ENCODE data around the gene BHLHE40.

Gene BHLHE40

GRCh38 chr3:4978204-4978965, 852 bp upstream of the BHLHE40 start:
- no peak for TF ChIP-seq CTCF (IDR thresholded peaks at IDR 0.05; ENCODE audit: control extremely low read depth, extremely low read depth, low read depth, missing control alignments)
- peak; percentile 83 for DNase-seq (ENCODE audit: extremely low spot score)
- ChIA-PET CTCF (interaction anchor here (0.7 to 7.2 kb wide), 21 partner anchors 9 to 267 kb away, joined by 3 to 52 read pairs (median 9); no protein-coding TSS in a partner anchor), POLR2A (interaction anchor here (0.6 to 2.8 kb wide), 16 partner anchors 8 to 227 kb away, joined by 3 to 33 read pairs (median 4); no protein-coding TSS in a partner anchor)

- ChIA-PET POLR2A (interaction anchor here (0.6 to 2.8 kb wide), 16 partner anchors 8 to 228 kb away, joined by 3 to 33 read pairs (median 4); no protein-coding TSS in a partner anchor), CTCF (interaction anchor here (0.6 to 7.2 kb wide), 29 partner anchors 8 to 268 kb away, joined by 3 to 52 read pairs (median 5); no protein-coding TSS in a partner anchor)
- peak; percentile 90 for DNase-seq (ENCODE audit: extremely low spot score)
- TF ChIP-seq CTCF (IDR thresholded peaks at IDR 0.05; ENCODE audit: control extremely low read depth, extremely low read depth, low read depth, missing control alignments) = no peak
Observed at GRCh38 chr3:4978966-4979427, 240 bp upstream of the BHLHE40 start.

- POLR2A ChIA-PET = interaction anchor here (0.6 to 2.8 kb wide), 5 partner anchors 28 to 153 kb away, joined by 3 to 19 read pairs (median 3); no protein-coding TSS in a partner anchor
- CTCF ChIA-PET = interaction anchor here (0.7 to 7.2 kb wide), 55 partner anchors 12 to 294 kb away, joined by 3 to 52 read pairs (median 5); partner anchors contain the start of gene EDEM1
- peak; percentile 66 for DNase-seq (ENCODE audit: extremely low spot score)
- TF ChIP-seq CTCF (IDR thresholded peaks at IDR 0.05; ENCODE audit: control extremely low read depth, extremely low read depth, low read depth, missing control alignments) = peak; percentile 94
Observed at GRCh38 chr3:4980229-4981203, 1.3 kb downstream of the BHLHE40 start.

- POLR2A ChIA-PET = no interaction called here
- CTCF ChIA-PET = interaction anchor here (0.8 to 7.2 kb wide), 24 partner anchors 11 to 270 kb away, joined by 3 to 52 read pairs (median 8); partner anchors contain the start of gene EDEM1
- TF ChIP-seq CTCF (IDR thresholded peaks at IDR 0.05; ENCODE audit: control extremely low read depth, extremely low read depth, low read depth, missing control alignments) = no peak
- DNase-seq (ENCODE audit: extremely low spot score) = no peak
Observed at GRCh38 chr3:4981294-4981664, 2.0 kb downstream of the BHLHE40 start.

- ChIA-PET CTCF (interaction anchor here (0.7 to 7.2 kb wide), 23 partner anchors 12 to 275 kb away, joined by 3 to 52 read pairs (median 4); no protein-coding TSS in a partner anchor), POLR2A (interaction anchor here (0.6 to 1.5 kb wide), 3 partner anchors 30 to 178 kb away, joined by 4 to 9 read pairs (median 6); no protein-coding TSS in a partner anchor)
- no peak for DNase-seq (ENCODE audit: extremely low spot score)
- no peak for TF ChIP-seq CTCF (IDR thresholded peaks at IDR 0.05; ENCODE audit: control extremely low read depth, extremely low read depth, low read depth, missing control alignments)
Observed at GRCh38 chr3:4981665-4982494, 2.6 kb downstream of the BHLHE40 start.

Data from GM10248 (cell line).